ENCODE data around the gene MEG3. TPM values are rescaled to one million over a fixed set of nuclear protein-coding genes. Genes with fewer than 3 reads are reported as not detected.

The MEG3 gene
- total and polyA plus RNA-seq, 2 donors (not counting 3 experiments of a cell fraction or from before 2014, with no cell fraction given): 378 to 508 TPM

- dilution Hi-C loops (cut with MboI; ENCODE audit: extremely low pct_ligation_motif_present, low sequenced_read_pairs): no loop called here
- no peaks in the 10 kb centered on the region for H3K27me3 ChIP-seq (ENCODE audit: control insufficient read depth in 2 of 2, insufficient read depth in 2 of 2, low read length in 2 of 2)
- no peaks in the 10 kb centered on the region for H3K79me2 ChIP-seq (ENCODE audit: control insufficient read depth, insufficient read depth, low read length)
- DNase-seq (ENCODE audit: low read depth, low spot score) (no peak), FAIRE-seq (no peak)
- no TSS peak for BruUV-seq (replicated peaks)
- CTCF ChIA-PET: no interaction called here
- TF ChIP-seq CTCF (IDR thresholded peaks at IDR 0.05; ENCODE audit: extremely low read depth in 1 of 2, insufficient read depth in 1 of 2, low read depth in 1 of 2, low read length in 2 of 2) (no peak), EZH2 (IDR thresholded peaks at IDR 0.05; ENCODE audit: borderline replicate concordance, low read depth, low read length, severe bottlenecking) (no peak), POLR2AphosphoS5 (IDR thresholded peaks at IDR 0.05; ENCODE audit: insufficient read depth, low read depth, low read length) (no peak), MAX (IDR thresholded peaks at IDR 0.05; ENCODE audit: insufficient read depth, insufficient read length) (no peak), JUN (IDR thresholded peaks at IDR 0.05; ENCODE audit: borderline replicate concordance, insufficient read depth, insufficient read length, low read depth) (no peak), MYC (IDR thresholded peaks at IDR 0.05; ENCODE audit: low read depth, low read length) (no peak), GATA2 (IDR thresholded peaks at IDR 0.05; ENCODE audit: insufficient read depth, insufficient read length, low read depth, low read length) (no peak), POLR2A (IDR thresholded peaks at IDR 0.05; ENCODE audit: low read depth, low read length) (no peak), FOS (IDR thresholded peaks at IDR 0.05; ENCODE audit: borderline replicate concordance, insufficient read depth, low read length) (no peak)
- POLR2A ChIA-PET: no interaction called here
- H3K4me1 ChIP-seq (ENCODE audit: control insufficient read depth, extremely low read depth, insufficient read depth, low read length): no peaks in the 10 kb centered on the region
- H3K9me1 ChIP-seq (replicated peaks; ENCODE audit: control insufficient read depth, extremely low read depth, insufficient read depth, low read length): no peaks in the 10 kb centered on the region
- intact Hi-C loops (cut with micrococcal nuclease): no loop called here
- H3K36me3 ChIP-seq (ENCODE audit: control insufficient read depth in 2 of 2, extremely low read depth in 1 of 2, insufficient read depth in 2 of 2, low read length in 2 of 2): no peaks in the 10 kb centered on the region
- no peak overlapping the region for H3K4me3 ChIP-seq (replicated peaks in 1 of 3; ENCODE audit: insufficient read depth in 1 of 3, low read depth in 1 of 3, low read length in 3 of 3)
- no peak overlapping the region for H3K9ac ChIP-seq (replicated peaks; ENCODE audit: extremely low read depth, insufficient read depth, low read length)
- H3K27ac ChIP-seq (ENCODE audit: insufficient read depth, low read depth, low read length): no peak overlapping the region
- no peaks in the 10 kb centered on the region for H4K20me1 ChIP-seq (replicated peaks; ENCODE audit: control insufficient read depth, extremely low read depth, insufficient read depth, low read length)
- H3K4me2 ChIP-seq (ENCODE audit: insufficient read depth, low read length): no peak overlapping the region
- no peaks in the 10 kb centered on the region for H3K9me3 ChIP-seq (replicated peaks; ENCODE audit: control insufficient read depth, insufficient read depth, low read length)
- no peak overlapping the region for H2AFZ ChIP-seq (ENCODE audit: low read depth, low read length)
These were observed 37.4 kb upstream of the MEG3 start for GRCh38 chr14:100788517-100788916.
